K562 (cell line): ENCODE data around the gene RREB1. TPM values are rescaled to one million over a fixed set of nuclear protein-coding genes. Genes with fewer than 3 reads are reported as not detected.

Experiments
- ATF7 ChIP-seq: fragments of 450-650 bp; IDR thresholded peaks from 2 replicates; pipeline ENCODE4 v1.7.1; 2014; ENCODE audit warnings: mild to moderate bottlenecking, moderate library complexity
- CREB1 ChIP-seq, 2 experiments: sonication (generic) in 1 of 2; formaldehyde crosslinking in 1 of 2; IDR thresholded peaks; 2 replicates each; pipeline versions ENCODE4 v1.6.1 to v1.8.0; 2012 to 2022; ENCODE audit warnings: inconsistent platforms in 1 of 2, mild to moderate bottlenecking in 1 of 2, missing genetic modification reagents in 1 of 2, moderate library complexity in 1 of 2
- ERF ChIP-seq: fragments of 450-650 bp; formaldehyde crosslinking; IDR thresholded peaks from 2 replicates; pipeline ENCODE4 v1.4.0; 2020; ENCODE audit warnings: mild to moderate bottlenecking, mixed read lengths
- HDGF ChIP-seq: fragments of 450-650 bp; IDR thresholded peaks from 2 replicates; pipeline ENCODE4 v1.6.1; 2016
- HES1 ChIP-seq: fragments of 450-650 bp; IDR thresholded peaks from 2 replicates; pipeline ENCODE4 v1.6.1; 2016; ENCODE audit warnings: low read depth, mild to moderate bottlenecking, moderate library complexity
- KAT2B ChIP-seq: IDR thresholded peaks from one replicate; pipeline ENCODE4 v1.6.1; 2012; ENCODE audit warnings: low read depth, mild to moderate bottlenecking, control low read depth, inconsistent platforms, low read length, moderate library complexity
- MED1 ChIP-seq: sonication (generic); formaldehyde crosslinking; IDR thresholded peaks from 2 replicates; pipeline ENCODE4 v1.8.1; 2023; ENCODE audit warnings: missing genetic modification reagents, borderline replicate concordance
- NFATC3 ChIP-seq: fragments of 450-650 bp; IDR thresholded peaks from 2 replicates; pipeline ENCODE4 v1.6.1; 2017; ENCODE audit warnings: mild to moderate bottlenecking
- NFIX ChIP-seq: fragments of 250-450 bp; sonication (Bioruptor Pico); IDR thresholded peaks from 2 replicates; pipeline ENCODE4 v1.4.0; 2020; ENCODE audit warnings: low read depth, mild to moderate bottlenecking, moderate library complexity
- NR2C2 ChIP-seq, 2 experiments: fragments of 200-800 bp in 1 of 2; sonication (Bioruptor generic) in 1 of 2; sonication (generic) in 1 of 2; formaldehyde crosslinking in 1 of 2; IDR thresholded peaks; 2 replicates each; pipeline versions ENCODE4 v1.6.1 to v1.8.0; 2016 to 2022; ENCODE audit warnings: mild to moderate bottlenecking in 1 of 2, missing compliant biosample characterization in 1 of 2, missing genetic modification characterization in 1 of 2, missing genetic modification reagents in 1 of 2
- RBM34 ChIP-seq: fragments of 200-400 bp; formaldehyde crosslinking; IDR thresholded peaks from 2 replicates; pipeline ENCODE4 v1.6.1; 2018; ENCODE audit warnings: low read length, borderline replicate concordance; ENCODE audit not compliant: insufficient read depth
- SRSF7 ChIP-seq: fragments of 200-400 bp; formaldehyde crosslinking; optimal IDR thresholded peaks from 2 replicates; pipeline ENCODE3; 2017; ENCODE audit warnings: mild to moderate bottlenecking, low read depth, low read length
- STAT5A ChIP-seq: IDR thresholded peaks from 2 replicates; pipeline ENCODE4 v1.6.1; 2012; ENCODE audit warnings: low read length, inconsistent platforms, borderline replicate concordance
- ZNF282 ChIP-seq: sonication (generic); formaldehyde crosslinking; IDR thresholded peaks from 2 replicates; pipeline ENCODE4 v1.8.1; 2023; ENCODE audit warnings: missing genetic modification reagents
- ZNF311 ChIP-seq: fragments of 250-450 bp; sonication (Bioruptor Pico); IDR thresholded peaks from 2 replicates; pipeline ENCODE4 v1.4.0; 2020; ENCODE audit warnings: mild to moderate bottlenecking, moderate library complexity
- ZNF395 ChIP-seq: fragments of 200-800 bp; sonication (Bioruptor generic); IDR thresholded peaks from 2 replicates; pipeline ENCODE4 v1.6.1; 2017; ENCODE audit warnings: missing genetic modification characterization, missing compliant biosample characterization
- ZNF511 ChIP-seq: sonication (generic); formaldehyde crosslinking; IDR thresholded peaks from 2 replicates; pipeline ENCODE4 v1.8.0; 2022; ENCODE audit warnings: mild to moderate bottlenecking, missing genetic modification reagents
- ZNF561 ChIP-seq: fragments of 450-650 bp; formaldehyde crosslinking; conservative IDR thresholded peaks from 2 replicates; pipeline ENCODE4 v1.4.0; 2020; ENCODE audit warnings: mild to moderate bottlenecking, moderate library complexity
- ZSCAN32 ChIP-seq: fragments of 450-650 bp; formaldehyde crosslinking; IDR thresholded peaks from 2 replicates; pipeline ENCODE4 v1.4.0; 2020; ENCODE audit warnings: mild to moderate bottlenecking, moderate library complexity
- polyA plus RNA-seq, 8 experiments: library from polyadenylated mRNA; depleted of rRNA in 4 of 8; stranded (reverse) in 5 of 8; unstranded in 3 of 8; fragments of >200 nt; fragmentation: Nextera tagmentation in 2 of 8; fragmentation: Illumina TruSeq in 1 of 8; extraction: Ambion mirVana in 2 of 8; extraction: Trizol in 1 of 8; gene quantifications; 2 replicates each; pipeline versions ENCODE4 v1.2.1 to v1.2.3, GENCODE V29; 2011 to 2014; ENCODE audit warnings: inconsistent platforms in 1 of 8, missing spikeins in 1 of 8
- total RNA-seq, 7 experiments: library from RNA; depleted of rRNA in 6 of 7; stranded (reverse); fragments of >200 nt in 6 of 7; fragmentation: Illumina TruSeq in 2 of 7; extraction: Trizol in 2 of 7; gene quantifications; 2 replicates each; pipeline versions ENCODE4 v1.2.1 to v1.2.3, GENCODE V29; 2011 to 2021; ENCODE audit warnings: low replicate concordance in 1 of 7
- TF ChIP-seq, protein P1 (sequence below): IDR thresholded peaks from 3 replicates; pipeline ENCODE4 v1.6.1; 2011; ENCODE audit warnings: borderline replicate concordance, mild to moderate bottlenecking; ENCODE audit not compliant: insufficient read length, insufficient read depth
- TF ChIP-seq, protein P2 (sequence below): sonication (generic); formaldehyde crosslinking; IDR thresholded peaks from 2 replicates; pipeline ENCODE4 v1.8.0; 2022; ENCODE audit warnings: mild to moderate bottlenecking, missing genetic modification reagents

The RREB1 gene
- total and polyA plus RNA-seq, 9 of the 15 experiments (the other 6 are each of a cell fraction or from before 2014, with no cell fraction given), result 3.3 to 64.2 (median 19.3) TPM

GRCh38 chr6:7171733-7172132 lies 64.0 kb downstream of the RREB1 start (continued):
- TF ChIP-seq NR2C2 (CRISPR knock-in tag; IDR thresholded peaks at IDR 0.05) (0 out of 2 replicates have a peak, but pooled peaks have one; percentile 39), NR2C2 (tag; IDR thresholded peaks at IDR 0.05) (no peak), ERF (CRISPR knock-in tag) (no peak), NFIX (no peak), ZNF282 (CRISPR knock-in tag) (no peak), KAT2B (no peak), SRSF7 (no peak), ZSCAN32 (CRISPR knock-in tag) (no peak), HES1 (no peak), ZNF511 (CRISPR knock-in tag) (no peak), ZNF311 (0 out of 2 replicates have a peak, but pooled peaks have one; percentile 16), HDGF (no peak), NFATC3 (no peak), ZNF561 (CRISPR knock-in tag) (no peak), RBM34 (no peak), MED1 (no peak), STAT5A (no peak), CREB1 (IDR thresholded peaks at IDR 0.05) (no peak), CREB1 (CRISPR knock-in tag; IDR thresholded peaks at IDR 0.05) (0 out of 2 replicates have a peak, but pooled peaks have one; percentile 6), ZNF395 (CRISPR knock-in tag) (0 out of 2 replicates have a peak, but pooled peaks have one; percentile 52), ATF7 (peak; percentile 95)
- TF ChIP-seq, protein P1, sequence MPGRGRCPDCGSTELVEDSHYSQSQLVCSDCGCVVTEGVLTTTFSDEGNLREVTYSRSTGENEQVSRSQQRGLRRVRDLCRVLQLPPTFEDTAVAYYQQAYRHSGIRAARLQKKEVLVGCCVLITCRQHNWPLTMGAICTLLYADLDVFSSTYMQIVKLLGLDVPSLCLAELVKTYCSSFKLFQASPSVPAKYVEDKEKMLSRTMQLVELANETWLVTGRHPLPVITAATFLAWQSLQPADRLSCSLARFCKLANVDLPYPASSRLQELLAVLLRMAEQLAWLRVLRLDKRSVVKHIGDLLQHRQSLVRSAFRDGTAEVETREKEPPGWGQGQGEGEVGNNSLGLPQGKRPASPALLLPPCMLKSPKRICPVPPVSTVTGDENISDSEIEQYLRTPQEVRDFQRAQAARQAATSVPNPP, result no peak
- TF ChIP-seq, protein P2, sequence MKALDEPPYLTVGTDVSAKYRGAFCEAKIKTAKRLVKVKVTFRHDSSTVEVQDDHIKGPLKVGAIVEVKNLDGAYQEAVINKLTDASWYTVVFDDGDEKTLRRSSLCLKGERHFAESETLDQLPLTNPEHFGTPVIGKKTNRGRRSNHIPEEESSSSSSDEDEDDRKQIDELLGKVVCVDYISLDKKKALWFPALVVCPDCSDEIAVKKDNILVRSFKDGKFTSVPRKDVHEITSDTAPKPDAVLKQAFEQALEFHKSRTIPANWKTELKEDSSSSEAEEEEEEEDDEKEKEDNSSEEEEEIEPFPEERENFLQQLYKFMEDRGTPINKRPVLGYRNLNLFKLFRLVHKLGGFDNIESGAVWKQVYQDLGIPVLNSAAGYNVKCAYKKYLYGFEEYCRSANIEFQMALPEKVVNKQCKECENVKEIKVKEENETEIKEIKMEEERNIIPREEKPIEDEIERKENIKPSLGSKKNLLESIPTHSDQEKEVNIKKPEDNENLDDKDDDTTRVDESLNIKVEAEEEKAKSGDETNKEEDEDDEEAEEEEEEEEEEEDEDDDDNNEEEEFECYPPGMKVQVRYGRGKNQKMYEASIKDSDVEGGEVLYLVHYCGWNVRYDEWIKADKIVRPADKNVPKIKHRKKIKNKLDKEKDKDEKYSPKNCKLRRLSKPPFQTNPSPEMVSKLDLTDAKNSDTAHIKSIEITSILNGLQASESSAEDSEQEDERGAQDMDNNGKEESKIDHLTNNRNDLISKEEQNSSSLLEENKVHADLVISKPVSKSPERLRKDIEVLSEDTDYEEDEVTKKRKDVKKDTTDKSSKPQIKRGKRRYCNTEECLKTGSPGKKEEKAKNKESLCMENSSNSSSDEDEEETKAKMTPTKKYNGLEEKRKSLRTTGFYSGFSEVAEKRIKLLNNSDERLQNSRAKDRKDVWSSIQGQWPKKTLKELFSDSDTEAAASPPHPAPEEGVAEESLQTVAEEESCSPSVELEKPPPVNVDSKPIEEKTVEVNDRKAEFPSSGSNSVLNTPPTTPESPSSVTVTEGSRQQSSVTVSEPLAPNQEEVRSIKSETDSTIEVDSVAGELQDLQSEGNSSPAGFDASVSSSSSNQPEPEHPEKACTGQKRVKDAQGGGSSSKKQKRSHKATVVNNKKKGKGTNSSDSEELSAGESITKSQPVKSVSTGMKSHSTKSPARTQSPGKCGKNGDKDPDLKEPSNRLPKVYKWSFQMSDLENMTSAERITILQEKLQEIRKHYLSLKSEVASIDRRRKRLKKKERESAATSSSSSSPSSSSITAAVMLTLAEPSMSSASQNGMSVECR (CRISPR knock-in tag), result no peak
